HepG2 (cell line): ENCODE data around the gene ZNF584. TPM values are rescaled to one million over a fixed set of nuclear protein-coding genes. Genes with fewer than 3 reads are reported as not detected.

Source experiments
- FOXC1 ChIP-seq: sonication (generic); formaldehyde crosslinking; IDR thresholded peaks from 2 replicates; pipeline ENCODE4 v1.8.0; 2022; ENCODE audit warnings: mild to moderate bottlenecking, missing genetic modification reagents, borderline replicate concordance
- IRF9 ChIP-seq: sonication (generic); formaldehyde crosslinking; IDR thresholded peaks from 2 replicates; pipeline ENCODE4 v1.8.0; 2022; ENCODE audit warnings: missing genetic modification reagents, mild to moderate bottlenecking, borderline replicate concordance
- JUND ChIP-seq: sonication (generic); formaldehyde crosslinking; IDR thresholded peaks from 2 replicates; pipeline ENCODE4 v1.8.0; 2022; ENCODE audit warnings: mild to moderate bottlenecking, missing genetic modification reagents
- MTA1 ChIP-seq: sonication (generic); formaldehyde crosslinking; IDR thresholded peaks from 2 replicates; pipeline ENCODE4 v1.4.0; 2020; ENCODE audit warnings: missing genetic modification reagents, mild to moderate bottlenecking, borderline replicate concordance
- POLR2A ChIP-seq, 2 experiments: IDR thresholded peaks; 2 replicates each; pipeline ENCODE4 v1.6.1; 2011; ENCODE audit warnings: low read depth in 2 of 2, low read length in 2 of 2, mild to moderate bottlenecking in 1 of 2, moderate library complexity in 1 of 2; ENCODE audit not compliant: insufficient read depth in 1 of 2
- SMYD3 ChIP-seq: sonication (generic); formaldehyde crosslinking; IDR thresholded peaks from 2 replicates; pipeline ENCODE4 v1.8.1; 2023; ENCODE audit warnings: mild to moderate bottlenecking, missing genetic modification reagents
- THAP11 ChIP-seq: IDR thresholded peaks from 2 replicates; pipeline ENCODE4 v1.6.1; 2016; ENCODE audit warnings: missing biosample characterization, missing genetic modification reagents
- ZBTB7A ChIP-seq: sonication (generic); formaldehyde crosslinking; IDR thresholded peaks from 2 replicates; pipeline ENCODE4 v1.8.0; 2022; ENCODE audit warnings: mild to moderate bottlenecking, missing genetic modification reagents
- ZNF230 ChIP-seq: sonication (generic); formaldehyde crosslinking; IDR thresholded peaks from 2 replicates; pipeline ENCODE4 v1.4.0; 2020; ENCODE audit warnings: mild to moderate bottlenecking, missing genetic modification reagents
- ZNF605 ChIP-seq: sonication (generic); formaldehyde crosslinking; IDR thresholded peaks from 2 replicates; pipeline ENCODE4 v1.8.0; 2022; ENCODE audit warnings: mild to moderate bottlenecking, missing genetic modification reagents
- polyA plus RNA-seq, 8 experiments: library from polyadenylated mRNA; depleted of rRNA in 3 of 8; stranded (reverse) in 7 of 8; unstranded in 1 of 8; fragments of >200 nt; fragmentation: Illumina TruSeq in 4 of 8; extraction: Trizol in 4 of 8; gene quantifications; 2 replicates each; pipeline versions ENCODE4 v1.2.1 to v1.2.3, GENCODE V29; 2011 to 2016; ENCODE audit warnings: low read depth in 4 of 8, missing spikeins in 1 of 8, mixed read lengths in 1 of 8; ENCODE audit not compliant: insufficient read depth in 1 of 8
- total RNA-seq, 5 experiments: library from RNA; depleted of rRNA; stranded (reverse); fragments of >200 nt; fragmentation: Illumina TruSeq; extraction: Trizol; gene quantifications; 2 replicates each; pipeline ENCODE4 v1.2.3, GENCODE V29; 2016; ENCODE audit warnings: low read depth in 1 of 5
- TF ChIP-seq, protein P1 (sequence below): sonication (generic); formaldehyde crosslinking; IDR thresholded peaks from 2 replicates; pipeline ENCODE4 v1.4.0; 2020; ENCODE audit warnings: mild to moderate bottlenecking, missing genetic modification reagents
- TF ChIP-seq, protein P2 (sequence below): sonication (generic); formaldehyde crosslinking; IDR thresholded peaks from 2 replicates; pipeline ENCODE4 v1.8.1; 2023; ENCODE audit warnings: missing genetic modification reagents, inconsistent platforms, borderline replicate concordance
- TF ChIP-seq, protein P3 (sequence below): IDR thresholded peaks from 2 replicates; pipeline ENCODE4 v1.4.0; 2020; ENCODE audit warnings: mild to moderate bottlenecking, missing genetic modification reagents

Gene ZNF584
- total and polyA plus RNA-seq, 2 of the 13 experiments (the other 11 are each of a cell fraction or from before 2014, with no cell fraction given): 2.4 to 7.0 TPM

DNA sequence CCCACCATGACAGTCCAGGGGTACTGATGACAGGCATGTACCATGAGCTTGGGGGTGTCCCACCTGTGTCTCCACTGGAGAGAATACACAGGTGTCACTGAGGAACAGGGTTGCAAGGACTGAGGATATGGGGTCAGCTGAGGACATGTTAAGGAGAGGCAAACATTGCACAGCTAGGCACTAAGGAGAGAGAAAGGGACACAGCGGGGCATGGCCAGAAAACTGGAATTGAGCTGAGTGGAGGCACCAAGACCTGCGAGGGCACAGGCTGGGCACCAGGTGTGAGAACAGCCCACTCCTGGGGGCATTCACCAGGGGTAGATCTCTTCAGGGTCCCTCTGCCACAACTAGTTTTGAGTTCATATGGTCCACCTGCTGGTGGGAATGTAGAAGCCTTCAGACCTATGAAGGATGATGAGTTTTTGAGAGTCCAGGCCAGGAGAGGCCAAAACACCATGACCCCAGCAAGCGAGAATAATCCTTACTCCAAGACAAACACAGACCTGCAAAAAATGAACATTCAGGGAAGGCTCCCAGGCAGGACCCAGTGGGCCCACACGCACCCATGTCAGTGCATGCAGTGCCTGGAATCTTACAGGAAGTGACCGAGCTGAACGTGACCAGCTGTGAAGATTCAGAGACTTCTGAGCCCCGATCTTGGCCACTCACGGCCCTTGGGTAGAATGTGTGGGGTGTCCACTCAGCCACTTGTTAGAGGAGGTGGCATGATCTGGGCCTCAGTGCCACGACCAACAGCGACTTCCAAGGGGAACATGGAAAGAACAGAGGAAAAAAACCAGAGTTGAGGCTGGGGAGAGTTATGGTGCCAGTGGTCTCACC, 1.4 kb upstream of the ZNF584 start (continued):
- TF ChIP-seq, protein P1, sequence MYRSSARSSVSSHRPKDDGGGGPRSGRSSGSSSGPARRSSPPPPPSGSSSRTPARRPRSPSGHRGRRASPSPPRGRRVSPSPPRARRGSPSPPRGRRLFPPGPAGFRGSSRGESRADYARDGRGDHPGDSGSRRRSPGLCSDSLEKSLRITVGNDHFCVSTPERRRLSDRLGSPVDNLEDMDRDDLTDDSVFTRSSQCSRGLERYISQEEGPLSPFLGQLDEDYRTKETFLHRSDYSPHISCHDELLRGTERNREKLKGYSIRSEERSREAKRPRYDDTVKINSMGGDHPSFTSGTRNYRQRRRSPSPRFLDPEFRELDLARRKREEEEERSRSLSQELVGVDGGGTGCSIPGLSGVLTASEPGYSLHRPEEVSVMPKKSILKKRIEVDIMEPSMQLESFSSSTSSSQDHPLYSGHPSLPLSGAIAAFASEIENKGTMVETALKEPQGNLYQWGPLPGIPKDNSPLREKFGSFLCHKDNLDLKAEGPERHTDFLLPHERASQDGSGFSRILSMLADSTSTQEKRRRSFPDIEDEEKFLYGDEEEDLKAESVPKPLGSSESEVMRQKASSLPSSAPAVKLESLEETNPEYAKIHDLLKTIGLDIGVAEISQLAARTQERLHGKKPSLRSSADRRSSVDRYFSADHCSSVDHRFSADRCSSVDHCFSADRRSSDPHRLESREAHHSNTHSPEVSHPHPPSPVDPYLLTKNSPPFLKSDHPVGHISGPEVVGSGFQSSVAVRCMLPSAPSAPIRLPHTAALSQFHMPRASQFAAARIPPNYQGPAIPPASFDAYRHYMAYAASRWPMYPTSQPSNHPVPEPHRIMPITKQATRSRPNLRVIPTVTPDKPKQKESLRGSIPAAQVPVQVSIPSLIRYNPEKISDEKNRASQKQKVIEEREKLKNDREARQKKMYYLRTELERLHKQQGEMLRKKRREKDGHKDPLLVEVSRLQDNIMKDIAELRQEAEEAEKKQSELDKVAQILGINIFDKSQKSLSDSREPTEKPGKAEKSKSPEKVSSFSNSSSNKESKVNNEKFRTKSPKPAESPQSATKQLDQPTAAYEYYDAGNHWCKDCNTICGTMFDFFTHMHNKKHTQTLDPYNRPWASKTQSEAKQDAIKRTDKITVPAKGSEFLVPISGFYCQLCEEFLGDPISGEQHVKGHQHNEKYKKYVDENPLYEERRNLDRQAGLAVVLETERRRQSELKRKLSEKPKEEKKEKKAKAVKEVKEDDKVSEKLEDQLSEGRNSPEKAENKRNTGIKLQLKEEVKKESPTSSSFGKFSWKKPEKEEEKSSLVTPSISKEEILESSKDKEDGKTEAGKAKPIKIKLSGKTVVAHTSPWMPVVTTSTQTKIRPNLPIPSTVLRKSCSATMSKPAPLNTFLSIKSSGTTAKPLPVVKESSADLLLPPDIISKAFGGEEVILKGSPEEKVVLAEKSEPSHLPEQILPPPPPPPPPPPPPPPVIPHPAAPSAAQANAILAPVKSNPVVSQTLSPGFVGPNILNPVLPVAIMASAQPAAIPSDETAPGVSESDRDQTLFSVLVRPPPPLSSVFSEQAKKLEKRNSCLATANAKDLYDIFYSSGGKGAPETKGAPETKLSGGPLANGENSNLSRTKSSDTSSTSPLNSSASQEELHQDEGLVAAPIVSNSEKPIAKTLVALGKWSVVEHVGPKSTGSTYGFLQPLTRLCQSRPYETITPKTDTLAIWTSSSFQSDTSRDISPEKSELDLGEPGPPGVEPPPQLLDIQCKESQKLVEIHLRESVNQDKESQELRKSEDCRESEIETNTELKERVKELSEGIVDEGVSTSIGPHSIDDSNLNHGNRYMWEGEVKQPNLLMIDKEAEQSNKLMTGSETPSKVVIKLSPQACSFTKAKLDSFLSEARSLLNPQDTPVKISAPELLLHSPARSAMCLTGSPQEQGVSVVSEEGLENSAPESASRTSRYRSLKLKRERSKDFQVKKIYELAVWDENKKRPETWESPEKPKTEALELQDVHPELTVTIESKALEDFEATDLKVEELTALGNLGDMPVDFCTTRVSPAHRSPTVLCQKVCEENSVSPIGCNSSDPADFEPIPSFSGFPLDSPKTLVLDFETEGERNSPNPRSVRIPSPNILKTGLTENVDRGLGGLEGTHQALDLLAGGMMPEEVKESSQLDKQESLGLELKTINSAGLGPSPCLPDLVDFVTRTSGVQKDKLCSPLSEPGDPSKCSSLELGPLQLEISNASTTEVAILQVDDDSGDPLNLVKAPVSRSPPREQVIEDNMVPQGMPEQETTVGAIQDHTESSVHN (CRISPR knock-in tag): 0 out of 2 replicates have a peak, but pooled peaks have one; percentile 36
- 0 out of 2 replicates have a peak, but pooled peaks have one; percentile 62 for TF ChIP-seq SMYD3 (CRISPR knock-in tag)
- TF ChIP-seq, protein P2, sequence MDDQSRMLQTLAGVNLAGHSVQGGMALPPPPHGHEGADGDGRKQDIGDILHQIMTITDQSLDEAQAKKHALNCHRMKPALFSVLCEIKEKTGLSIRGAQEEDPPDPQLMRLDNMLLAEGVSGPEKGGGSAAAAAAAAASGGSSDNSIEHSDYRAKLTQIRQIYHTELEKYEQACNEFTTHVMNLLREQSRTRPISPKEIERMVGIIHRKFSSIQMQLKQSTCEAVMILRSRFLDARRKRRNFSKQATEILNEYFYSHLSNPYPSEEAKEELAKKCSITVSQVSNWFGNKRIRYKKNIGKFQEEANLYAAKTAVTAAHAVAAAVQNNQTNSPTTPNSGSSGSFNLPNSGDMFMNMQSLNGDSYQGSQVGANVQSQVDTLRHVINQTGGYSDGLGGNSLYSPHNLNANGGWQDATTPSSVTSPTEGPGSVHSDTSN (CRISPR knock-in tag): no peak
- TF ChIP-seq POLR2A (IDR thresholded peaks at IDR 0.05; ENCODE audit: insufficient read depth in 1 of 2, low read depth in 2 of 2, low read length in 2 of 2): peak in 1 of 2 experiments; percentile 61; a peak in 2 of 4 replicates
- 0 out of 2 replicates have a peak, but pooled peaks have one; percentile 20 for TF ChIP-seq JUND
- 0 out of 2 replicates have a peak, but pooled peaks have one; percentile 11 for TF ChIP-seq FOXC1 (CRISPR knock-in tag)
- TF ChIP-seq THAP11 (CRISPR knock-in tag): peak; percentile 50
- TF ChIP-seq ZNF230 (CRISPR knock-in tag): 0 out of 2 replicates have a peak, but pooled peaks have one; percentile 35
- TF ChIP-seq IRF9 (CRISPR knock-in tag): 0 out of 2 replicates have a peak, but pooled peaks have one; percentile 26
- TF ChIP-seq, protein P3, sequence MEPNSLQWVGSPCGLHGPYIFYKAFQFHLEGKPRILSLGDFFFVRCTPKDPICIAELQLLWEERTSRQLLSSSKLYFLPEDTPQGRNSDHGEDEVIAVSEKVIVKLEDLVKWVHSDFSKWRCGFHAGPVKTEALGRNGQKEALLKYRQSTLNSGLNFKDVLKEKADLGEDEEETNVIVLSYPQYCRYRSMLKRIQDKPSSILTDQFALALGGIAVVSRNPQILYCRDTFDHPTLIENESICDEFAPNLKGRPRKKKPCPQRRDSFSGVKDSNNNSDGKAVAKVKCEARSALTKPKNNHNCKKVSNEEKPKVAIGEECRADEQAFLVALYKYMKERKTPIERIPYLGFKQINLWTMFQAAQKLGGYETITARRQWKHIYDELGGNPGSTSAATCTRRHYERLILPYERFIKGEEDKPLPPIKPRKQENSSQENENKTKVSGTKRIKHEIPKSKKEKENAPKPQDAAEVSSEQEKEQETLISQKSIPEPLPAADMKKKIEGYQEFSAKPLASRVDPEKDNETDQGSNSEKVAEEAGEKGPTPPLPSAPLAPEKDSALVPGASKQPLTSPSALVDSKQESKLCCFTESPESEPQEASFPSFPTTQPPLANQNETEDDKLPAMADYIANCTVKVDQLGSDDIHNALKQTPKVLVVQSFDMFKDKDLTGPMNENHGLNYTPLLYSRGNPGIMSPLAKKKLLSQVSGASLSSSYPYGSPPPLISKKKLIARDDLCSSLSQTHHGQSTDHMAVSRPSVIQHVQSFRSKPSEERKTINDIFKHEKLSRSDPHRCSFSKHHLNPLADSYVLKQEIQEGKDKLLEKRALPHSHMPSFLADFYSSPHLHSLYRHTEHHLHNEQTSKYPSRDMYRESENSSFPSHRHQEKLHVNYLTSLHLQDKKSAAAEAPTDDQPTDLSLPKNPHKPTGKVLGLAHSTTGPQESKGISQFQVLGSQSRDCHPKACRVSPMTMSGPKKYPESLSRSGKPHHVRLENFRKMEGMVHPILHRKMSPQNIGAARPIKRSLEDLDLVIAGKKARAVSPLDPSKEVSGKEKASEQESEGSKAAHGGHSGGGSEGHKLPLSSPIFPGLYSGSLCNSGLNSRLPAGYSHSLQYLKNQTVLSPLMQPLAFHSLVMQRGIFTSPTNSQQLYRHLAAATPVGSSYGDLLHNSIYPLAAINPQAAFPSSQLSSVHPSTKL (CRISPR knock-in tag): no peak
- TF ChIP-seq ZBTB7A (CRISPR knock-in tag): peak; percentile 56; the same call in 1 of the 2 replicates
- TF ChIP-seq ZNF605 (CRISPR knock-in tag): peak; percentile 60; the same call in 1 of the 2 replicates
- 0 out of 2 replicates have a peak, but pooled peaks have one; percentile 5 for TF ChIP-seq MTA1 (CRISPR knock-in tag)
